ENCODE measurements around the gene IER2. TPM values are rescaled to one million over a fixed set of nuclear protein-coding genes. Genes with fewer than 3 reads are reported as not detected.

The IER2 gene
- total RNA-seq, 2 donors from 2014 or later: 83.4 to 116 TPM

DNA sequence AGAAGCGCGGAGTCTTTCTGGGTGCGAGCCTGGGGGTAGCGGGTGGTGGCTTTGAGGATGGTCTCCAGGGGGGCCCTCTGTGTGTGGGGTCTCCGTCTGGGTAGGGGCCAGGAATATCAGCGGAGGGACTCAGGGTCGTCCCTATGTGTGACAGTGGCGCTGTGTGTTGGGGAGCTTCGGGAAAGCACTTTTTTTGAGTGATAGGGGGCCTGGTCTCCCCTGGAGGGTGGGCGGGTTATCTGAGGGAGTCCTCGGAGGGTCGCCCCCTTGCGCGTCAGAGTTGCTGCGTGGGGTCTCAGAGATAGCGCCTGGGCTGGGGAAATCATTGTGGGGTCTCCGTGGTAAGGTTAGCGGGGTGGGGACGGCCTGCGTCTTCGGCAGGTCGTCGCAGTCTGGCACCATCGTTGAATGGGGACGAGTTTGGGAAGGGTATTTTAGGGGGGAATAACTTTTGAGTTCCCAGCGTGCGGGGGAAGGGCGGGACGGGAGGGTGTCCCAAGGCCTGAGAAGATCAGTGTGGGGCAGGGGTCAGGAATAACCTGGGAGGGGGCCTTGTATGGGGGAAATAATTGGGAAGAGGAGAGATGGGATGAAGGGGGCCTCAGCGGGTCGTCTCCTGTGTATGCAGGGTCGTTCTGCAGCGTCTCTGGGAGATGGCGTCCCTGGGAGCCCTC lies 857 bp downstream of the IER2 start:
- H3K27ac ChIP-seq: peak overlapping the region; percentile 98
- peak; percentile 45 for DNase-seq
- H3K9me3 ChIP-seq: no peaks in the 10 kb centered on the region
- no peaks in the 10 kb centered on the region for H3K36me3 ChIP-seq
- peak overlapping the region; percentile 71 for H3K4me3 ChIP-seq
- TF ChIP-seq, protein P1, sequence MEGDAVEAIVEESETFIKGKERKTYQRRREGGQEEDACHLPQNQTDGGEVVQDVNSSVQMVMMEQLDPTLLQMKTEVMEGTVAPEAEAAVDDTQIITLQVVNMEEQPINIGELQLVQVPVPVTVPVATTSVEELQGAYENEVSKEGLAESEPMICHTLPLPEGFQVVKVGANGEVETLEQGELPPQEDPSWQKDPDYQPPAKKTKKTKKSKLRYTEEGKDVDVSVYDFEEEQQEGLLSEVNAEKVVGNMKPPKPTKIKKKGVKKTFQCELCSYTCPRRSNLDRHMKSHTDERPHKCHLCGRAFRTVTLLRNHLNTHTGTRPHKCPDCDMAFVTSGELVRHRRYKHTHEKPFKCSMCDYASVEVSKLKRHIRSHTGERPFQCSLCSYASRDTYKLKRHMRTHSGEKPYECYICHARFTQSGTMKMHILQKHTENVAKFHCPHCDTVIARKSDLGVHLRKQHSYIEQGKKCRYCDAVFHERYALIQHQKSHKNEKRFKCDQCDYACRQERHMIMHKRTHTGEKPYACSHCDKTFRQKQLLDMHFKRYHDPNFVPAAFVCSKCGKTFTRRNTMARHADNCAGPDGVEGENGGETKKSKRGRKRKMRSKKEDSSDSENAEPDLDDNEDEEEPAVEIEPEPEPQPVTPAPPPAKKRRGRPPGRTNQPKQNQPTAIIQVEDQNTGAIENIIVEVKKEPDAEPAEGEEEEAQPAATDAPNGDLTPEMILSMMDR (IDR thresholded peaks at IDR 0.05): no peak
- H3K27me3 ChIP-seq: no peaks in the 10 kb centered on the region
- peaks cover 7% of the 10 kb centered on the region for H3K4me1 ChIP-seq
- peak overlapping the region; percentile 99 to 100 for H3K9ac ChIP-seq (ENCODE audit: low read depth in 2 of 2, low read length in 2 of 2)
- intact Hi-C loops (cut with DNase I): no loop called here

DNA sequence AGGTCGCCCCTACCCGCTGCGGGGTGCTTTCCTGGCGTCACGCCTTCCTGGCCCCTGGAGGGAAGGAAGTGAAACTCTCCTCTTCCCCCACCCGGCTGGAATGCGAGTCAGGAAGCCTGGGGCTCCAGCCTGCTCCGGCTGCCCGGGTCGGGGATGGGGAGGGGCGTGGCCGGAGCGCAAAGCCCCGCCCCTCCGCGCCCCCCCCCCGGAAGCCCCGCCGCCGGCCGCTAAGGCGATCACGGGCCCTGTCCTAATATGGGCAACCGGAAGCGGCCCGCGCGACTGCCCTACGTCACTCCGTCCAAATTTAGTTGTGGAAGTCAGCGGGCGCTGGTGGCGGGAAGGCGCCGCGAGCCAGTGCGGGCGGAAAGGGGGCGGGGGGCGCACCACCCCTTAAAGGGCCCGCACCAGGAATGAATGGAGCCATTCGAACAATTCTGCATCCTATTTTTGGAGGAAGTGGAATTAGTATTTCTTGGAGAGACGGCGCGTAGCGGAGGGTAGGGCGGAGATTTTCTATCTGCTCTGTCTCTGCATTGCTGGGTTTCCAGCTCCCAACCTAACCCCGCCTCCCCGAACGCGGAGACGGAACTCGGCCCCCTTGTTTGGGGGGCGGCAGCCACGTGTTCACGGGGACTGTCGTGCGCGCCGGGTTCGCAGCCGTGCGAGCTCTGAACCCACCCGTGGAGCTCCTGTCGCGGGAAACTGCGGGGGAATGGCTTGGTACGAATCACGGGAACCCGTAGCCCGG lies 1.6 kb downstream of the IER2 start:
- no peaks in the 10 kb centered on the region for H3K27me3 ChIP-seq
- peak overlapping the region; percentile 79 for H3K4me3 ChIP-seq
- H3K27ac ChIP-seq: peak overlapping the region; percentile 98
- peaks cover 14% of the 10 kb centered on the region for H3K4me1 ChIP-seq
- TF ChIP-seq, protein P1 (IDR thresholded peaks at IDR 0.05): no peak
- DNase-seq: peak; percentile 98
- H3K9ac ChIP-seq (ENCODE audit: low read depth in 2 of 2, low read length in 2 of 2): peak overlapping the region; percentile 99 to 100
- no peaks in the 10 kb centered on the region for H3K36me3 ChIP-seq
- intact Hi-C loops (cut with DNase I): no loop called here
- H3K9me3 ChIP-seq: no peaks in the 10 kb centered on the region

DNA sequence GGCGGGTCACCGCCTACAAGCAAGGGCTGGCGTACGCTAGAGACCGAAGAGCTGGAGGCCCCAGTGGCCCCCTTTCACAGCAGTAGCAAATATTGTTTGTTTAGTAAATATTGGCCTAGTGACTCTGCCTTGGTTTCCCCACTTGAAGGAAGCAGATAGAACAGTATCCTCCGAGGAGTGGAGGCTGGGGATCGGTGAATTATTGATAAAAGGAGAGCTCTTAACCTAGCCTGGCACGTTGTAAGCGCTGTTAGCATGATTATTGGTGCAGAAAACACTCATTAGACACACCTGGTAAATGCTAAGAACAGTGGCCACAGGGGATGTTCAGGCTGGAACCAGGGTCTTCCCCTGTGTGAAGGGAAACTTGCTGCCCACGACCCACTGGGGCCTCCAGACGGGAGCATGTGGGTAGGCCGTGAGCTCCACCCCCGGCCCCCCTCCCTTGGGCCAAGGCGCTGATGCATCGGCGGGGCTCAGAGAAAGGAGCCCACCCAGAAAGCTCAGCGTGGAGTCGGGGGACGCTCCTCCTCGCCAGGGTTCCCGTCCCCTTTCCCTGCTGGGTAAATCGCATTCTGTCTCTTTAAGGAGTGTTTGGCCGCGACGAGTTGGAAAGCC lies 2.3 kb downstream of the IER2 start:
- Histone ChIP-seq H3K27me3 (no peaks in the 10 kb centered on the region), H3K9ac (ENCODE audit: low read depth in 2 of 2, low read length in 2 of 2) (peak overlapping the region; percentile 87 to 100), H3K36me3 (no peaks in the 10 kb centered on the region), H3K4me3 (peak overlapping the region; percentile 79), H3K27ac (peak overlapping the region; percentile 98), H3K4me1 (peaks cover 14% of the 10 kb centered on the region), H3K9me3 (no peaks in the 10 kb centered on the region)
- intact Hi-C loops (cut with DNase I): no loop called here
- DNase-seq: no peak
- TF ChIP-seq, protein P1 (IDR thresholded peaks at IDR 0.05): no peak

DNA sequence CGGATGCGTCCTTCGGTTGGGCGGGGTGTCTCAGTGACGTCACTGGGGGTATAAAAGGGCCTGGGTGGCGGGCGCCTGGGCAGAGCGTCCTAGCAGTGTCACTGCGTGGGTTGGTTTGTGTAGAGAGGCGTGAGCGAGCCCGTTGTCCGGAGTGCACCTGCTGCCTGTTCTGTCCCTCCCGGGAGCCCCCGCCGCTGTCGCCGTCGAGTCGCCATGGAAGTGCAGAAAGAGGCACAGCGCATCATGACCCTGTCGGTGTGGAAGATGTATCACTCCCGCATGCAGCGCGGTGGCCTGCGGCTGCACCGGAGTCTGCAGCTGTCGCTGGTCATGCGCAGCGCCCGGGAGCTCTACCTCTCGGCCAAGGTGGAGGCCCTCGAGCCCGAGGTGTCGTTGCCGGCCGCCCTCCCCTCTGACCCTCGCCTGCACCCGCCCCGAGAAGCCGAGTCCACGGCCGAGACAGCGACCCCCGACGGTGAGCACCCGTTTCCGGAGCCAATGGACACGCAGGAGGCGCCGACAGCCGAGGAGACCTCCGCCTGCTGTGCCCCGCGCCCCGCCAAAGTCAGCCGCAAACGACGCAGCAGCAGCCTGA lies 2.9 kb downstream of the IER2 start:
- peak; percentile 99 for DNase-seq
- intact Hi-C loops (cut with DNase I): no loop called here
- Histone ChIP-seq H3K27me3 (no peaks in the 10 kb centered on the region), H3K4me3 (peak overlapping the region; percentile 79), H3K27ac (peak overlapping the region; percentile 98), H3K9ac (ENCODE audit: low read depth in 2 of 2, low read length in 2 of 2) (peak overlapping the region; percentile 98 to 100), H3K36me3 (no peaks in the 10 kb centered on the region), H3K4me1 (peaks cover 14% of the 10 kb centered on the region), H3K9me3 (no peaks in the 10 kb centered on the region)
- TF ChIP-seq, protein P1 (IDR thresholded peaks at IDR 0.05): no peak

DNA sequence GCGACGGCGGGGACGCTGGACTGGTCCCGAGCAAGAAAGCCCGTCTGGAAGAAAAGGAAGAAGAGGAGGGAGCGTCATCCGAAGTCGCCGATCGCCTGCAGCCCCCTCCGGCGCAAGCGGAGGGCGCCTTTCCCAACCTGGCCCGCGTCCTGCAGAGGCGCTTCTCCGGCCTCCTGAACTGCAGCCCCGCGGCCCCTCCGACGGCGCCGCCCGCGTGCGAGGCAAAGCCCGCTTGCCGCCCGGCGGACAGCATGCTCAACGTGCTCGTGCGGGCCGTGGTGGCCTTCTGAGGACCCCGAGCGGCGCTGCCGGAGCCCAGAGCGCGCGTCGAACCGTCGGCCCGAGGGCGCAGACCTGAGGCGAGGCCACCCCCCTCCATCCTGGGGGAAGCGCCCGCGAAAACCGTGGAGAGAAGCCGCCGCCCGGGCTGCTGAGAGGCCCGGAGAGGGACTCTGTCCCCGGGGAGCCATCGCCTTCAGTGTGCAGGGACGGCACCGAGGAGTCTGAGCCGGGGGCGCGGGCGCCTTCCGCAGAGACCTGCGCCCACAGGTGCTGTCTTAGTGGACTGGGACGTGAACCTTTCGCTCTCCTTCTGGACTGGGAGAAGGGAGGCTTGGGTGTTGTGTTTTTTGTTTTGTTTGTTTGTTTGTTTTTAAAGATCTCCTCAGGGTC lies 3.5 kb downstream of the IER2 start:
- H3K27ac ChIP-seq: peak overlapping the region; percentile 98
- H3K9me3 ChIP-seq: no peaks in the 10 kb centered on the region
- TF ChIP-seq, protein P1 (IDR thresholded peaks at IDR 0.05): no peak
- H3K27me3 ChIP-seq: no peaks in the 10 kb centered on the region
- H3K9ac ChIP-seq (ENCODE audit: low read depth in 2 of 2, low read length in 2 of 2): peak overlapping the region; percentile 98 to 100
- intact Hi-C loops (cut with DNase I): no loop called here
- no peaks in the 10 kb centered on the region for H3K36me3 ChIP-seq
- H3K4me1 ChIP-seq: peaks cover 12% of the 10 kb centered on the region
- peak; percentile 42 for DNase-seq
- peak overlapping the region; percentile 79 for H3K4me3 ChIP-seq
